Endothelial cell of umbilical vein (primary cell): ENCODE results near the gene MYADML2.

Experiments used
- EZH2 ChIP-seq: IDR thresholded peaks from 2 replicates; pipeline ENCODE4 v1.6.1; 2012; ENCODE audit warnings: borderline replicate concordance, low read depth, mild to moderate bottlenecking, moderate library complexity, low read length, inconsistent platforms; ENCODE audit not compliant: severe bottlenecking
- FOS ChIP-seq: IDR thresholded peaks from 2 replicates; pipeline ENCODE4 v1.6.1; 2011; ENCODE audit warnings: mild to moderate bottlenecking, low read length, moderate library complexity, borderline replicate concordance; ENCODE audit not compliant: insufficient read depth
- MAX ChIP-seq: IDR thresholded peaks from 2 replicates; pipeline ENCODE4 v1.6.1; 2011; ENCODE audit not compliant: insufficient read depth, insufficient read length
- POLR2A ChIP-seq: IDR thresholded peaks from 2 replicates; pipeline ENCODE4 v1.6.1; 2012; ENCODE audit warnings: low read depth, mild to moderate bottlenecking, control low read depth, low read length
- POLR2AphosphoS5 ChIP-seq: IDR thresholded peaks from 2 replicates; pipeline ENCODE4 v1.6.1; 2012; ENCODE audit warnings: low read depth, mild to moderate bottlenecking, control low read depth, low read length, moderate library complexity; ENCODE audit not compliant: insufficient read depth
- TF ChIP-seq, protein P1 (sequence below), 2 donors: IDR thresholded peaks; 1 replicate in 1 of 2; 2 replicates in 1 of 2; pipeline ENCODE4 v1.5.1; 2011; ENCODE audit warnings: low read length in 2 of 2, mild to moderate bottlenecking in 2 of 2, moderate library complexity in 2 of 2, control low read depth in 1 of 2, inconsistent platforms in 1 of 2, low read depth in 1 of 2; ENCODE audit not compliant: insufficient read depth in 1 of 2; ENCODE audit errors: extremely low read depth in 1 of 2

DNA sequence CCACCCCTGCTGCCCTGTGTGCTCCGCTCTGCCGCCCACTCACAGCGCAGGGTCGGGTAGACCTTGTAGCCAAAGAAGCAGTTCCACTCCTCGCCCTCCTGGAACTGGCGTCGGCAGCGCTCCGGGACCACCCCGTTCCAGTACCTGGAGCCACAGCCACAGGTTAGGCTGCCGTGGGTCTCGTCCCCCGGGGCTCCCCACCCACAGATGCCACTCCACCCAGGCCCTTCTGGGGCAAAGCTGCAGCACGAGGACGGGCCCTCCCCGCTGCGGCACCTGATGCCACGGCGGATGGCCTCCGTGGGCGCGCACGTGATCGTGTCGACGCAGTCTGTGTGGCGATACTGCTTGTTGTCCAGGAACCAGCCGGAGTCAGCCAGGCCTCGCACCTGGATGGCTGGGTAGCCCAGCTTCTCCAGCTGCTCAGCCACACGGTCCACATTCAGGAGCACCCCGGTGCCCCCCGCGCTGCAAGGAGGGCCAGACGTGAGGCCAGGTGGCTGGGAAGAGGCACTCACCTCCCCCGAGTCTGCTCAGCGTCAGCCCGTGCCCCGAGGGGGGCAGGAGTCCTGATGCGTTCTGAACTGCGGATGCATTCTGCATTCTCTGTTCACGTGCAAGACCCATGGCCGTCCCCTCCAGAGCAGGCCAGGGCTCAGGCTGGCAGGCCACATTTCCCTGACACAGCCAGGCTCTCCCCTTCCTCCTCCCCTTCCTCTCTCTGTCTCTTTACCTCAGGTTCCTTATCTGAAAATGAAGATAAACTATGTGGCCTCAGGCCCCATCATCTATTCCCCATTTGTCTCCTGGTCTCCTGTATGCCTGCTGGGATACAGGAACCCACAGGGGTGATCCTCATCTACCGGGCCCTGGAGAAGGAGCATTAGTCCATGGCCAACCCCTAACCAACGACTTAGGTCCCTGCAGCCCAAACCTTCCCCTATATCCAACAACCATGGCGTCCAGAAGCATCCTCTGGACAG, 9.9 kb upstream of the MYADML2 start:
- TF ChIP-seq, protein P1, sequence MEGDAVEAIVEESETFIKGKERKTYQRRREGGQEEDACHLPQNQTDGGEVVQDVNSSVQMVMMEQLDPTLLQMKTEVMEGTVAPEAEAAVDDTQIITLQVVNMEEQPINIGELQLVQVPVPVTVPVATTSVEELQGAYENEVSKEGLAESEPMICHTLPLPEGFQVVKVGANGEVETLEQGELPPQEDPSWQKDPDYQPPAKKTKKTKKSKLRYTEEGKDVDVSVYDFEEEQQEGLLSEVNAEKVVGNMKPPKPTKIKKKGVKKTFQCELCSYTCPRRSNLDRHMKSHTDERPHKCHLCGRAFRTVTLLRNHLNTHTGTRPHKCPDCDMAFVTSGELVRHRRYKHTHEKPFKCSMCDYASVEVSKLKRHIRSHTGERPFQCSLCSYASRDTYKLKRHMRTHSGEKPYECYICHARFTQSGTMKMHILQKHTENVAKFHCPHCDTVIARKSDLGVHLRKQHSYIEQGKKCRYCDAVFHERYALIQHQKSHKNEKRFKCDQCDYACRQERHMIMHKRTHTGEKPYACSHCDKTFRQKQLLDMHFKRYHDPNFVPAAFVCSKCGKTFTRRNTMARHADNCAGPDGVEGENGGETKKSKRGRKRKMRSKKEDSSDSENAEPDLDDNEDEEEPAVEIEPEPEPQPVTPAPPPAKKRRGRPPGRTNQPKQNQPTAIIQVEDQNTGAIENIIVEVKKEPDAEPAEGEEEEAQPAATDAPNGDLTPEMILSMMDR (IDR thresholded peaks at IDR 0.05; ENCODE audit: extremely low read depth in 1 of 2, insufficient read depth in 1 of 2, low read depth in 1 of 2, low read length in 2 of 2): no peak
- TF ChIP-seq POLR2A (no peak), FOS (no peak), EZH2 (no peak), POLR2AphosphoS5 (no peak), MAX (no peak)
